Measurements from ENCODE around the gene LRRC72. TPM values are rescaled to one million over a fixed set of nuclear protein-coding genes. Genes with fewer than 3 reads are reported as not detected.

LRRC72 gene
- total RNA-seq, 3 donors from 2014 or later = not detected

GRCh38 chr7:16562456-16563220 is 36.0 kb downstream of the LRRC72 start:
- TF ChIP-seq POLR2AphosphoS5 (IDR thresholded peaks at IDR 0.05) (no peak), CTCF (IDR thresholded peaks at IDR 0.05) (no peak), POLR2A (IDR thresholded peaks at IDR 0.05) (no peak)
- Histone ChIP-seq H3K27me3 (no peaks in the 10 kb centered on the region), H3K4me3 (no peak overlapping the region), H3K4me1 (no peaks in the 10 kb centered on the region), H3K27ac (no peak overlapping the region), H3K9me3 (no peaks in the 10 kb centered on the region), H3K36me3 (no peaks in the 10 kb centered on the region)
- intact Hi-C loops (cut with DNase I; ENCODE audit: low total_unique reads) = loop anchor here (10.0 kb wide), 2 partner anchors 128 to 488 kb away; no protein-coding TSS in a partner anchor
- DNase-seq (ENCODE audit: low spot score in 2 of 2) = no peak

- Histone ChIP-seq H3K4me1 (no peaks in the 10 kb centered on the region), H3K4me3 (no peak overlapping the region), H3K9me3 (no peaks in the 10 kb centered on the region), H3K27me3 (no peaks in the 10 kb centered on the region), H3K27ac (no peak overlapping the region), H3K36me3 (no peaks in the 10 kb centered on the region)
- TF ChIP-seq CTCF (IDR thresholded peaks at IDR 0.05) (no peak), POLR2A (IDR thresholded peaks at IDR 0.05) (no peak), POLR2AphosphoS5 (IDR thresholded peaks at IDR 0.05) (no peak)
- no peak for DNase-seq (ENCODE audit: low spot score in 2 of 2)
- intact Hi-C loops (cut with DNase I; ENCODE audit: low total_unique reads) = loop anchor here (10.0 kb wide), 2 partner anchors 129 to 489 kb away; no protein-coding TSS in a partner anchor
These were observed 36.8 kb downstream of the LRRC72 start for GRCh38 chr7:16563281-16564022.

GRCh38 chr7:16564023-16564380 is 37.4 kb downstream of the LRRC72 start:
- no peak overlapping the region for H3K4me3 ChIP-seq
- no peaks in the 10 kb centered on the region for H3K27me3 ChIP-seq
- no peaks in the 10 kb centered on the region for H3K36me3 ChIP-seq
- H3K27ac ChIP-seq = no peak overlapping the region
- TF ChIP-seq POLR2A (IDR thresholded peaks at IDR 0.05) (no peak), POLR2AphosphoS5 (IDR thresholded peaks at IDR 0.05) (no peak), CTCF (IDR thresholded peaks at IDR 0.05) (no peak)
- intact Hi-C loops (cut with DNase I; ENCODE audit: low total_unique reads) = loop anchor here (10.0 kb wide), 2 partner anchors 129 to 489 kb away; no protein-coding TSS in a partner anchor
- DNase-seq (ENCODE audit: low spot score in 2 of 2) = no peak
- no peaks in the 10 kb centered on the region for H3K4me1 ChIP-seq
- no peaks in the 10 kb centered on the region for H3K9me3 ChIP-seq

- no peak for DNase-seq (ENCODE audit: low spot score in 2 of 2)
- Histone ChIP-seq H3K27me3 (no peaks in the 10 kb centered on the region), H3K9me3 (no peaks in the 10 kb centered on the region), H3K4me1 (no peaks in the 10 kb centered on the region), H3K4me3 (no peak overlapping the region), H3K27ac (no peak overlapping the region), H3K36me3 (no peaks in the 10 kb centered on the region)
- intact Hi-C loops (cut with DNase I; ENCODE audit: low total_unique reads) = loop anchor here (10.0 kb wide), 2 partner anchors 130 to 490 kb away; no protein-coding TSS in a partner anchor
- TF ChIP-seq CTCF (IDR thresholded peaks at IDR 0.05) = peak; percentile 28 to 76 (median 76)
- no peak for TF ChIP-seq POLR2AphosphoS5 (IDR thresholded peaks at IDR 0.05)
- TF ChIP-seq POLR2A (IDR thresholded peaks at IDR 0.05) = no peak
These were observed 38.3 kb downstream of the LRRC72 start for GRCh38 chr7:16564909-16565426.

- H3K36me3 ChIP-seq = no peaks in the 10 kb centered on the region
- no peak overlapping the region for H3K27ac ChIP-seq
- TF ChIP-seq POLR2A (IDR thresholded peaks at IDR 0.05) (no peak), POLR2AphosphoS5 (IDR thresholded peaks at IDR 0.05) (no peak), CTCF (IDR thresholded peaks at IDR 0.05) (no peak)
- no peak overlapping the region for H3K4me3 ChIP-seq
- H3K4me1 ChIP-seq = no peaks in the 10 kb centered on the region
- no peak for DNase-seq (ENCODE audit: low spot score in 2 of 2)
- no peaks in the 10 kb centered on the region for H3K27me3 ChIP-seq
- H3K9me3 ChIP-seq = no peaks in the 10 kb centered on the region
- intact Hi-C loops (cut with DNase I; ENCODE audit: low total_unique reads) = no loop called here
These were observed 45.3 kb downstream of the LRRC72 start for GRCh38 chr7:16571941-16572340.

All from breast epithelium (tissue), 4 donors.